C4-2B (cell line): Measurements from ENCODE around the gene SH3RF3.

Source experiments
- CTCF ChIP-seq: fragments of 450-650 bp; conservative IDR thresholded peaks from 2 replicates; pipeline ENCODE4 v1.5.1; 2017; ENCODE audit warnings: mild to moderate bottlenecking
- ZFX ChIP-seq: fragments of 450-650 bp; IDR thresholded peaks from 2 replicates; pipeline ENCODE4 v1.6.1; 2017

- no peak for TF ChIP-seq CTCF
- no peak for TF ChIP-seq ZFX
These were observed 328.4 kb downstream of the SH3RF3 start for GRCh38 chr2:109457366-109457765.
